Left colon (tissue), 2 donors: ENCODE results near the gene RPL29. TPM values are rescaled to one million over a fixed set of nuclear protein-coding genes. Genes with fewer than 3 reads are reported as not detected.
"Not testable (repeated sequence)": the region's sequence is repeated elsewhere in the genome, so short reads cannot be mapped to it uniquely, and the experiment has no call there.

Source experiments
- ATAC-seq: fragments of 200-7000 bp; cut with Tn5 transposase; one replicate; pipeline ENCODE4 v1.9.1; 2020; ENCODE audit warnings: mild to moderate bottlenecking, moderate library complexity
- DNase-seq, 2 donors: peaks; one replicate each; pipeline ENCODE4 v3.0.0-alpha.2; 2020
- intact Hi-C, 2 donors: fragments of 100-400 bp; cut with DNase I in 1 of 2; cut with micrococcal nuclease in 1 of 2; formaldehyde crosslinking; loops; one replicate each; pipeline versions ENCODE4 v1.11.2 to v1.14.0; 2022; cut with DNase I, micrococcal nuclease
- total RNA-seq, 2 donors: library from RNA; stranded (reverse); fragmentation: NEBNext Ultra II Directional; extraction: Animal tissue kit (Norgen Biotek cat#: 25700); gene quantifications; one replicate each; pipeline ENCODE4 v1.2.1, GENCODE V29; 2021
- donor health status: DM: no; HTN: no; CAD: no.
- donor health status: DM: yes; HTN: yes; CAD: no.

Gene RPL29
- total RNA-seq, 2 donors from 2014 or later = 894 to 910 TPM

DNA sequence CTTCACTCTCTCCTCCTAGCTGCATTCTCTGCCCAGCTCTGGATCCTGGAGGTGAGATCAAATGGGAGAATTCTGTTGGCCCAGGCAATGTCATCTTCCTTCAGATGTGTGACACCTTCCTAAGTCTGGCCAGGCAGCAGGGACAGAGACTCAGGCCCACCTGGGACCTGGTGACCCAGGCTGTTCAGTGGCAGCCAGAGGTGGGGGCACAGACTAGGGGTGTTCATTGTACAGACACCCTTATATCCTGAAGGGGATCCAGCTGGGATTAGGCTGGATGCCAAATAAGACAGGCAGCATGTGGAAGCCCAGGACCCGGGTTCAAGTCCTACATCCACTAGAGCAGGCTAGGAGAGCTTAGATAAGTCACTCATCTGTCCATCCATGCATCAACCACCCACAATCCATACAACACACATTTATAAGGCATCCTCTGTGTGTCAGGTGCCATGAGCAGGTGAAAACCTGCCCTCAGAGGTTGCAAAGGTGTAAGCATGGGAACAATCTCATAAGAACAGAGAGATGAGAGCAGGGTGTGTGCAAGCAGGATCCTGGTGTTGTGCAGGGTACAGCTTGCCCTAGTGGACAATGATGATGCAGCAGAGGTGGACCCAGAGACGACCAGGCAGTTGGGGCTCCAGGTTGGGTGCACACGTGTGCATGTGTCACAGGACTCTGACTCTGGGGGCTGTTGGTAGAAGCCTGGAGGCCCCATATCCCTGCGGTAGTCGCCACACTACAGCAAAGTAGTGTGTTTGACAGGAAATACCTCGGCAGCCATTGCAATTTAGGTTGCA, 18.3 kb upstream of the RPL29 start:
- no peak for ATAC-seq
- intact Hi-C loops = no loop called here
- DNase-seq = no peak

DNA sequence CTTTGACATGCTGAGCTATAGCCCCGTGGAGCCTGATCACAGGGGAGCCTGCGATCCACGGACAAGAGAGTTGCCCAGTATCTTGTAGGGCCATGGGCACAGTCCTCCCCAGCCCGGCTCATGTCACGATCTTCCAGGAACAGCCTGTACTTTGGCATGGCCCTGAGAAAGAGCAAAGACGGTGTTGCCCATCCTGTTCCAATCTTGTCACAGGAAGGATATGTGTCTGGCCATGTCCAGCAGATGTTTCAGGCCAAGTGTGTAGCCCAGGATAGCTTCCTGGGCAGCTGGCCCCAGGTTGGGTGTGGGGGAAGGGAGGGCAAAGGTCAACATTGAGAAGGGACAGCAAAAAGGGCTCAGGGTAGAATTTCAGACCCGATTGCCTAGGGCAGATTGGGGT, 17.0 kb upstream of the RPL29 start:
- no peak for DNase-seq
- no peak for ATAC-seq

DNA sequence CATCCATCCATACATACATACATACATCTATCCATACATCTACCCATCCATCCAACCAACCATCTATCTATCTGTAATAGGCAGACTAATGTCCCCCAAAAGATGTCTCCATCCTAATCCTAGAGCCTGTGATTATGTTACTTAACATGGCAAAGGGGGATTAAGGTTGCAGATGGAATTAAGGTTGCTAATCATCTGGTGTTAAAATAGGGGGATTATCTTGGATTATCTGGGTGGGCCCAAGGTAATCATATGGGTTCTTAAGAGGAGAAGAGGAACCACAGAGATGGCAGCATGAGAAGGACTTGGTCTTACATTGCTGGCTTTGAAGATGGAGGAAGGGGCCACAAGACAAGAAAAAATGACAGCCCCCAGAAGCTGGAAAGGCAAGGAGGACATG, 14.7 kb upstream of the RPL29 start:
- intact Hi-C loops = no loop called here
- ATAC-seq (no peak), DNase-seq (no peak)

More for the DNA sequence above, 17.0 kb upstream of the RPL29 start:
- intact Hi-C loops = no loop called here

DNA sequence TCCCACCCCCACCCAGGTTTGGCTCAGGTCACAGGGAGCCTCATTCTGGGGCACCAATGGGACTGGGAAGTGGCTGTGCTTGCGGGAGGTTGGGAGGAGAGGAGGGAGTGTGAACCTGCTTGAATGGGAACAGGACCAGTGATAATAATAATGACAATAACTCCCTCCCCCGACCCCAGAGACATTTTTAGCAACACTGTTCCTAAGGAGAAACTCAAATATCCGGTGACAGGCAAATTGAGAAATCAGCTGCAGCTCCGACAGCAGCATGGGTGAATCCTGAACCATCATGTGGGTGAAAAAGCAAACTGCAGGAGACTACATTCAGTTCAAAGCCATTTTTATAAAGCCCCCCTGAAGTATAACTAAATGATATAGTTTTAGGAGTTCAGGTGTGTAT, 11.6 kb upstream of the RPL29 start:
- intact Hi-C loops = no loop called here
- no peak for ATAC-seq
- DNase-seq = no peak

DNA sequence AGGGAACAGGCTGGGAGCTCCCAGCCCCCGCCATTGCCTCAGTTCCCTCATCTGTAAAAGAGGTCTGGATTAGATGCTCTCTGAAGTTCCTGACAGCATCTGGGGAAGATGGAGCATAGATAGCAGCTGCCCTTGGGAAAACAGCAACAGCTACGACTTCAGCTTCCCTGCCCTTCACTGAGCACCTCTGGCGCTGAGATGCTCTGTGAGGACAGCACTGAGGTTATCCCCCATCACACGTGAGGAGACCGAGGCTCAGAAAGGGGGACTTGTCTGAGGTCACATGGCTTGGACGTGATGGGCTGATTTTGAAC, 11.1 kb upstream of the RPL29 start:
- ATAC-seq = no peak
- intact Hi-C loops = no loop called here
- DNase-seq = no peak

DNA sequence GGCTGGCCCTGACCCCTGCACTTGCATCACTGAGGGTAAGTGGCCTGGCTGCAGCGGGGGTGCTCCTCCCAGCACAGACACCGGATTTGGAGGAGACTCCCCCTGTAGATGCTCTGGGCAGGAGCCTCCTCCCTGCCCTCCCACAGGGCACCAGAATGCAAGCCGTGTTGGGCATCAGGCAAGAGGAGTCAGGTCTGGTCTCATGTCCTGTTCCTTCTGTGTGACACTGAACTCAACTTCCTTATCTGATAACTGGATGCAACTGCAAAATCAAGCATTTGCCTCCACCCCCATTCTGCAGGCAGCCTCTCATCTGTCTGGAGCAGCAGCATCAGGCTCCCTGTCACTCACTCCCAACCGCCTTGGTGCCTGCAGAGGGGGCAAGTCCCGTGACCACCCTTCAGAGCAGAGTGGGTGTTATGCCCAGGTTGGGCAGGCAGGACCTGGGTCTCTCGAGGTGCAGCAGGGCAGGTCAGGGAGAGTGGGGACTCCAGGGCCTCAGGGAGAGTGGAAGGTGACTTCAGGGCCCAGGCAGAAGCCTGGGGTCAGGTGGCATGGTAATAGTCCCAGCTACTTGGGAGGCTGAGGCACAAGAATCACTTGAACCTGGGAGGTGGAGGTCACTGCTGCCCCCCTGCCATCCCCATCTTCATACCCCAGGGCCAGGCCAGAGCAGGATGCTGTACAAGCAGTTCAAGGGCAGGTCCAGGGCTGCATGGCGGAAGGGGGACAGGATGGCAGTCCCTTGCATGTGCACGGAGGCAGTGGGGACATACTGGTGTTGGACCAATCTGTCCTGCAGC, 10.5 kb upstream of the RPL29 start:
- intact Hi-C loops = no loop called here
- DNase-seq = no peak
- no peak for ATAC-seq

DNA sequence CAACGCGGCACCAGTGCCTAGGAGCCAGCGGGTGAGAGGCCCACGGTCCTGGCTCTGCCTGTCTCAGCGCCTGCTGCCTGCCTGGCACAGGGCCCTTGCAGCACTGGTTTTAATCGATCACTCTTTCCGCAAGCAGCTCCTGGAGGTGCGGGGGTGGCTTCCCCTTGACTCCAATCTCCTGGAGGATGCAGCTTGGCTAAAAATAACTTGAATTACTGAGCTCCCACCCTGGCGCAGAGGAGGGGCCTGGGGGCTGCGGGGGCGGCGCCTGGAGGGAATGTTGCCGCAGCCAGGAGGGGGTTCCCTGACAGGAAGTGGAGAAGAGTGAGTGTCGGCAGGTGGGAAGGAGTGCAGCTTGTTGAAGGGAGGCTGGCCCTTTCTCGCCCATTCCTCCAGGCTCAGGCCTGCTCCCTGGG, 9.9 kb upstream of the RPL29 start:
- intact Hi-C loops = no loop called here
- DNase-seq = no peak
- ATAC-seq = no peak

DNA sequence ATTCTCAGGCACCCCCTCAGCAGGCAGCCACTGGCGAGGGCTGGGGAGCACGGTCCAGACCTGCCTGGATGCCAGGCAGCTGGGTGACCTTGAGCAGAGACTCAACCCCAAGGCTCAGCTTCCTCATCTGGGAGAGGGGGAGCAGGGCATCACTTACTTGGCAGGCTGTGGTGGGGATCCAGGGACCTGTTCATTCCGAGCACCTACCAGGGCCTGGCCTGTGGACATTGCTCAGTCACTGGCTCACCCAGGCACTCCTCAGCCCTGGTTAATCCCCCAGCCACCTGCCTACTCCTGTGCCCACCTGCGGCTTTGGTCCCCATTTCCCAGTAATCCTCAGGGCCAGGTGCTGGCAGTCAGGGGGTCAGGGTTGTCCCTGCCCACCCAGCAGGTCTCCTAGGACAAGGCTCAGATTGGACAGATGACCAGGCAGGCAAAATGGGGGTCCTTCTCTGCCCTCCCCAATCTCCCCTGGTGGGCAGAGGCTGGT, 9.3 kb upstream of the RPL29 start:
- DNase-seq (no peak), ATAC-seq (no peak)
- intact Hi-C loops = loop anchor here (5.0 kb wide), 3 partner anchors 117 to 137 kb away; no protein-coding TSS in a partner anchor

DNA sequence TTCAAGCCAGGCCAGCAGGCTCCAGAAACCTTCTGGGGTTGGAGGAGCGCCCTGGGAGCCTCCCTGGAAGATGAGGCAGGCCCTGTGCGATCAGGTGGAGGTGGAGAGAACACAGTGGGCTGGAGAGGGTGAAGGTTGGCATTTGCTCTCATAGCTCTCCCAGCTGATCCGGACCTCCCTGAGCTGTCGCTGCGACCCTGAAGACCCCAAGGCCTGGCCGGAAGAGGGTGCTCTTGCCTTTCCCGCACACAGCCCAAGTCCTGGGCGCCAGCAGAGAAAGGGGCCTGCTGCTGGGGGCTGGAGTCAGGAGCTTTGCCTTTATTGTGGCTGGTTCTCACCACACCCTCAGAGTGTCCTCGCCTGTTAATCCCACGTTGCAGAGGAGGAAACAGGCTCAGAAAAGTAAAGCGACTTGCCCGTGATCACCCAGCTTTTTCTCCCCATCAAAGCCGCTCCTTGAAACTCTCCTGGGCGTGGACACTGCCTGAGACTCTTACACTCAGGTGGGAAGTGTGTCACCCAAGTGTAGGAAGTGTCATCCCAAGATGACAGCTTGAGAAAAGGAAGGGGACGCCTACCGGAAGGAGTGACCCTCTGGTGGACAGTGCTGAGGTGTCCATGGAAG, 8.6 kb upstream of the RPL29 start:
- no peak for DNase-seq
- peak; percentile 14 for ATAC-seq

DNA sequence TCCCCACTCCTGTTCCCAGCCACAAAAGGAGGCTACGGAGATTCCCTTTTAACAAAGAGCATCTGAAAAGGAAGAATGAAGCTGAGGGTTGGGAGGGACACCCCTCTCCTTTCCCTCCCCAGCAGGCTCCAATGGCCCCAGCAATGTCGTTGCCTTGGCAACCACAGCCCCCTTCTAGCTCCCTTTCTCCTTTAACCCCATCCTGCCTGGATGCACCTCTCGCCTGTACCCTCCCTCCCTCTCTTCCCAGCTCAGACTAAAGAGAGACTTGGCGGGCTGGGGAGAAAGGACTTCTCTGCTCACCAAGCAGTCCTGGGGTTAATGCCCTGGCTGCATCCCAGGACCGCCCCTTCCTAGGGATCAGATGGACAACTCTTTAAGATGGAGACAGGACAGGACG, 7.1 kb upstream of the RPL29 start:
- intact Hi-C loops = loop anchor here (5.0 kb wide), 3 partner anchors 120 to 140 kb away; no protein-coding TSS in a partner anchor
- DNase-seq (no peak), ATAC-seq (no peak)

More for the DNA sequence above, 8.6 kb upstream of the RPL29 start:
- intact Hi-C loops = loop anchor here (5.0 kb wide), 3 partner anchors 118 to 138 kb away; no protein-coding TSS in a partner anchor

DNA sequence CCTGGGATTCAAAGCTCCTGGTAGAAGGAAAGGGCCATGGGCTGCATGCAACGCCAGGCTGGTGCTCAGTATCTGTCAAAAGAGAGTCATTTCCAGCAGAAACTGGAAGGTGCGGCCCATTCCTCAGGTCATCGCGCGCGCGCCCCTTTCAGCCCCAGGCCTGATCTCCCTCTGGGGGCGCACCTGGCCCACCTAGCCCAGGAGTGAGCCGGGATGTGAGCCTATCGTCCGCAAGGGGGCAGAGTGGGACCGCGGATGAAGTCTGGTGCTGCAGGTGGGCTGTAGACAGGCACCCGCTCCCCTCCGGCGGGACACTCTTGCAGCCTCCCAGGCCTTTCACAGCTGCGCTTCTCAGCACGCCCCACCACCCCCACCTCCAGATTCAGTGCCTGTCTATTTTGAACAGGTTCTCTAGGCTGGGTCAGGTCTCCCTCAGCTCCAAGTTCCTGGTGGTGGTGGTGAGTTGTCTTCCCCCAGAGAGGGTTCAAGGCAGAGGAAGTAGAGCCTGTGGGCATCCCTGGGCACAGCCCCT, 5.8 kb upstream of the RPL29 start:
- peak in 1 of 2 donors; percentile 84 for DNase-seq
- intact Hi-C loops = loop anchor here (5.0 kb wide), 3 partner anchors 121 to 141 kb away; no protein-coding TSS in a partner anchor
- ATAC-seq = peak; percentile 81

DNA sequence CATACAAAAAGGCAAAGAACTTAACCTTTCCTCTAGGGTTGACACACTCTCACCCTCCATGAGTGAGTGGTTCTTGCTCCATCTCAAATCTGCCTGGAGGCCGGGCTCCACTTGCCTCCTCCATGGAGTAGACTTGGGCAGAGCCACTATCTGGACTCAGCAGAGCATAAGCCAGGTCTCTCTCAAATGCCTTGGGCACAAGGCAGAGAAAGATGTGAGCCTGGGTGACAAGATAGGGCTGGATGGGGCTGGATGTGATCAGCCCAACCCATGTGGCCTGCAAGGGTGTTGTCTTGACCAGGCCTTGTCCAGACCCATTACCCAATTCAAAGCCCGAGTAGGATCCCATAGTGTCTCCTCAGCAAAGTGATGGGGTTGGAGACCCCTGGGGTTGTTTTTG, 4.2 kb upstream of the RPL29 start:
- ATAC-seq = no peak
- no peak for DNase-seq
- intact Hi-C loops = loop anchor here (5.0 kb wide), 4 partner anchors 122 to 142 kb away; no protein-coding TSS in a partner anchor

DNA sequence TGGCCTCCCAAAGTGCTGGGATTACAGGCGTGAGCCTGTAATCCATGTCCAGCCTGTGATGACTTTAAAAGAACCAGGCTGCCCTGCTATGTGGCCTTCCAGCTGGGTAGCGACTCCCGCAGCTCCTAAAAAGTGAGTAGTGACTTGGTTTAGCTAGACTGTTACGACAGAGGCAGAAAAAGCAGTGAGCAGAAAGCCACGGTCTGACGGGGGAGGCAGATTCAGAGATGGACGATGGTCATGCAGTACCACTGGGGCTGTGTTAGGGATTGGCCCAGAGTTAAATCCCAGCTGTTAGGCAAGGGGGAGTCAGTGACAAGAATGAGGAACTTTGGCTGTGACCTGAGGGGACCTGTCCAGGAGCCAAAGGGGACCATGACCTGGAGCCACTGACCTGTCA, 3.1 kb upstream of the RPL29 start:
- no peak for ATAC-seq
- intact Hi-C loops = loop anchor here in 1 of 2 donors (5.0 kb wide), 1 partner anchor 134 kb away; no protein-coding TSS in a partner anchor

DNA sequence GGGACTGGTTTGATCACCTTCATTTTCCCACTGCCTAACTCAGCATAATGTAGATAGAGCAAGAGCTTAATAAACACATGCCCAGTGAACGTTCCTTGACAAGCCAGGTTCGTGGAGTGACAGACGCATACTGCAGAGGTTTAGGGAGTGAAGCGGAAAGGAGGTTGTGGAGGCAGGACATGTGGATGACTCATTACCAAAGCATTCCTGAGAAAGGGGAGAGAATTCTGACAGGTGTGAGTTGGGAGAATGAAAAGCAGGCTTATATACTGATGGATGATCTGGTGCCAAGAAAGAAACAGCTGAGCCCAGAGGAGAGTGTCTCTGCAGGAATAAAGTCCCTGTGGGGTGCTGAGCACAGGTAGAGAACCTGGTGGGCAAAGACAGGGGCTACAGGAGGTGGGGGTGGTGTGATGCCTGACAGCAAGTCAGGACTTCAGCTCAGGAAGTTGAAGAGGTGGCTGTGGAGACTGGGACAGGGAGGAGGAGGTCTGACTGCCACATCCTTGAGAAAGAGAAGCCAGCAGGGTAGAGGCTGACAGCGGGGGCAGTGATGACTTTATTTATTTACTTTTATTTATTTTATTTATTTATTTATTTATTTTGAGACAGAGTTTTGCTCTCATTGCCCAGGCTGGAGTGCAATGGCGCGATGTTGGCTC, 2.4 kb upstream of the RPL29 start:
- intact Hi-C loops = loop anchor here in 1 of 2 donors (5.0 kb wide), 1 partner anchor 134 kb away; no protein-coding TSS in a partner anchor
- ATAC-seq (no peak), DNase-seq (no peak)

More for the DNA sequence above, 3.1 kb upstream of the RPL29 start:
- DNase-seq = no peak

DNA sequence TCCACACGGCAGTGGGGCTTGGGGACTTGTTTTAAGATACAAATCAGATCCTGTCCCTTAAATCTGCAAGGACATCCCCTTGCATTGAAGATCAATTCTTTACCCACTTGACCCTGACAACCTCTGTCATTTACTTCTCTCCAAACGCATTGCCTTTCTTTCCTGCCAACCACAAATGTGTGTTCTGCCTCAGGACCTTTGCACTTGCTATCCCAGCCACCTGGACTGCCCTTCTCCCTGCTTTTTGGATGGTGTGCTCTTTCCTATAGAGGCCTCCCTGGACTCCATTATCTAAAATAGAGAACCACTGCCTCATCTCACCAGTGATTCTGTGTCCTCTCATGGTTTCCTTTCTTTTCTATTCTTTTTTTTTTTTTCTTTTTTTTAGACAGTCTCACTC, 1.5 kb upstream of the RPL29 start:
- DNase-seq (no peak), ATAC-seq (no peak)
- intact Hi-C loops = loop anchor here in 1 of 2 donors (5.0 kb wide), 1 partner anchor 135 kb away; no protein-coding TSS in a partner anchor

DNA sequence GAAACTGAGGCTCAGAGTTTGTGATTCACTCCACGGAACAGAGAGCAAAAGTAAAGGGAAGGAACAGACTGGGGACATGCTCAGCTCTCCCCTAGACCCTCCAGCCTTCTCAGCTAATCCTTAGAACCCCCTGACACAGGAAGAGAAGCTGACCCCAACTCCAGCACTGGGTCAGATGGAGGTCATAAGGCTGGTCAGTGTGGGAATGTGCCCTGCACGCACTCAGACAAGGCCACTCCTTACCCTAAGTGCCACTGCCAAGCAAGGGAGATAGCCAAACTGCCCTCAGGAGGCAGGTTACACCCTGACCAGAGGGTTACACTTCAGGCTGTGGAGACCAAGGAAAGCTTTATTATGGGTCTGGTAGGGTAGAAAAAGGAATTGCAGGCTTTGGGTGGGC, 1.2 kb downstream of the RPL29 start:
- ATAC-seq = no peak
- no peak for DNase-seq
- intact Hi-C loops = no loop called here

DNA sequence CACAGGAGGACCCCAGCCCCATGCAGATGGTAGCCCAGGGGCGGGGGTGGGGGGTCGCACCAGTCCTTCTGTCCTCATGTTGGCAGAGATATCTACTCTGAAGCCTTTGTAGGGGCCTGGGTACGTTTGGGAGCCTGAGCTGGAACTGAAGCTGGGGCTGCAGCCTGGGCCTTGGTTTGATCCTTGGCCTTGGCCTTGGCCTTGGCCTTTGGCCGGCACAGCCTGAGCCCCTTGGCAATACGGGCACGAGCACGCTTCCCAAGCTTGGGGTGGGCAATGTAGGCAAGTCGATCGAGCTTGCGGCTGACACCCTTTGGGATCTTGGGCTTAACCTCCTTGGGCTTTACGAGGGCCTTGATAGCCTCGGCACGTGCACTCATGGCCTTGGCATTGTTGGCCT, 2.0 kb downstream of the RPL29 start:
- intact Hi-C loops, DNase-seq, ATAC-seq: not testable (repeated sequence)

DNA sequence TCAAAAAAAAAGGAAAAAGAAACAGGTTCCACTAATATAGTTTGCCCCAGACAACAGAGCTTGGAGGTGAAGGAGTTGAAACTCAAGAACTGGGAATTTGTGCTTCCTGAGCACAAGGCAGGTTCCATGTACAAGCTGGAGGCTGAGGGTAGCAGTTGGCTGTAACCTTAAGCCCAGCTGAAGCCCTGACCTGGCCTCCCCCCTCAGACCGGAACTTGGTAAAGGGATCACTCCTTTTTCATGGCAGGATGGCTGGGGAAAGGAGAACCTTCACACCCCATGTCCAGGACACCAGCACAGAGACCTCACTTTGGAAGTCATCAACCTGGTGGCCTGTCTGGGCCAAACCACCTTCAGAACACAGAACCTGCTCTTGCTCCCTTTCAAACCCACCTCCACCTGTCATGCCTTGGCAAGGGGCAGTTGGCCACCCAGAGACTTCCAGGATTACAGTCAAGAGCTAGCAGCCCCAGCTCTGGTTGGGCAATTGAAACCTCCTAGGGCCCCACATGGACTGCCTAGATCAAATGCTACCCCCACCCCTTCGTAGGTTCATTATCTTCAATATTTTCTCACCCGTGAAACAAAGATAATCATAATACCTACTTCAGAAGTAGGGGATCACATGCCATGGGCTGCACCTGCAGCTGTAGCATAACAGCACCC, 3.5 kb downstream of the RPL29 start:
- intact Hi-C loops = no loop called here
- ATAC-seq = no peak

More for the DNA sequence above, 3.5 kb downstream of the RPL29 start:
- DNase-seq = no peak
